HCT116 (cell line): ENCODE results near the gene COL18A1. TPM values are rescaled to one million over a fixed set of nuclear protein-coding genes. Genes with fewer than 3 reads are reported as not detected.

Experiments
- ATAC-seq: fragments of 200-7000 bp; cut with Tn5 transposase; 2 replicates; pipeline ENCODE4 v1.9.1; 2020; ENCODE audit warnings: mild to moderate bottlenecking, moderate library complexity
- BruUV-seq: library from RNA; stranded (reverse); fragments of 400-500 nt; replicated peaks from 2 replicates; lab custom pipeline; 2021; lab: Mats Ljungman, UMichigan
- CTCF ChIA-PET: fragments of 300-600 bp; sonication (Branson Sonifier 250); formaldehyde crosslinking; loops from one replicate; lab custom pipeline; 2021; ENCODE audit warnings: antibody characterized with exemption; lab: Charles Lee
- POLR2A ChIA-PET: fragments of 300-600, 350-600 bp; sonication (Branson Sonifier 250); formaldehyde crosslinking; loops from one replicate; lab custom pipeline; 2021; ENCODE audit warnings: antibody characterized with exemption; lab: Charles Lee
- RAD21 ChIA-PET, 2 experiments: fragments of 300-600 bp; sonication (Branson Sonifier 250); formaldehyde crosslinking; loops; one replicate each; lab custom pipeline; 2023; ENCODE audit warnings: low total read pairs in 2 of 2; ENCODE audit not compliant: uncharacterized antibody in 2 of 2, unreplicated experiment in 2 of 2, low non-redundant PET in 1 of 2; lab: Charles Lee
- DNase-seq: peaks from one replicate; pipeline ENCODE4 v3.0.0-alpha.2; 2010; ENCODE audit warnings: low read depth, low spot score
- H2AFZ ChIP-seq: fragments of 200-600 bp; shearing (Covaris generic), sonication (generic); 2 replicates; pipeline ENCODE4 v1.6.1; 2017; ENCODE audit warnings: low read depth, mixed run types, mixed read lengths, antibody characterized with exemption, low read length; ENCODE audit not compliant: poor library complexity, severe bottlenecking
- H3K27ac ChIP-seq: 2 replicates; pipeline ENCODE4 v1.5.1; 2012; ENCODE audit warnings: low read depth, low read length
- H3K27me3 ChIP-seq: fragments of 200-600 bp; sonication (generic); 2 replicates; pipeline ENCODE4 v1.6.1; 2016; ENCODE audit warnings: mixed run types, low read length, mixed read lengths; ENCODE audit not compliant: insufficient read depth
- H3K36me3 ChIP-seq, 2 experiments: fragments of 200-500 bp in 1 of 2; fragments of 200-600 bp in 1 of 2; sonication (Bioruptor generic) in 1 of 2; sonication (generic) in 1 of 2; 2 replicates each; pipeline versions ENCODE4 v1.5.1 to v1.6.1; 2014 to 2016; ENCODE audit warnings: low read length in 2 of 2, inconsistent platforms in 1 of 2, mixed read lengths in 1 of 2, mixed run types in 1 of 2; ENCODE audit not compliant: insufficient read depth in 2 of 2, control insufficient read depth in 1 of 2
- H3K4me1 ChIP-seq, 2 experiments: fragments of 200-600 bp in 1 of 2; sonication (generic) in 1 of 2; 2 replicates each; pipeline versions ENCODE4 v1.5.1 to v1.6.1; 2012 to 2017; ENCODE audit warnings: low read length in 2 of 2, inconsistent platforms in 1 of 2, mild to moderate bottlenecking in 1 of 2, mixed read lengths in 1 of 2, mixed run types in 1 of 2, moderate library complexity in 1 of 2; ENCODE audit not compliant: insufficient read depth in 2 of 2, control insufficient read depth in 1 of 2
- H3K4me2 ChIP-seq: fragments of 200-600 bp; sonication (generic); 2 replicates; pipeline ENCODE4 v1.6.1; 2017; ENCODE audit warnings: mixed run types, low read length, mixed read lengths
- H3K4me3 ChIP-seq, 2 experiments: fragments of 200-600 bp in 1 of 2; sonication (generic) in 1 of 2; replicated peaks in 1 of 2; 2 replicates each; pipeline ENCODE4 v1.5.1; 2011 to 2016; ENCODE audit warnings: low read length in 2 of 2, control low read depth in 1 of 2, low read depth in 1 of 2, mild to moderate bottlenecking in 1 of 2, mixed read lengths in 1 of 2, mixed run types in 1 of 2
- H3K79me2 ChIP-seq: fragments of 200-600 bp; sonication (generic); 2 replicates; pipeline ENCODE4 v1.6.1; 2017; ENCODE audit warnings: mild to moderate bottlenecking, mixed run types, low read length, moderate library complexity, mixed read lengths; ENCODE audit not compliant: insufficient read depth
- H3K9ac ChIP-seq: fragments of 200-600 bp; sonication (generic); 2 replicates; pipeline ENCODE4 v1.6.1; 2016; ENCODE audit warnings: low read length, mixed read lengths
- H3K9me2 ChIP-seq: fragments of 200-600 bp; sonication (generic), shearing (Covaris generic); 2 replicates; pipeline ENCODE4 v1.6.1; 2017; ENCODE audit warnings: mixed run types, mild to moderate bottlenecking, moderate library complexity; ENCODE audit not compliant: insufficient read depth
- H3K9me3 ChIP-seq, 2 experiments: fragments of 200-500 bp in 1 of 2; fragments of 200-600 bp in 1 of 2; sonication (Bioruptor generic) in 1 of 2; sonication (generic) in 1 of 2; 2 replicates each; pipeline ENCODE4 v1.6.1; 2014 to 2017; ENCODE audit warnings: low read length in 2 of 2, mixed read lengths in 2 of 2, inconsistent platforms in 1 of 2, low read depth in 1 of 2, mild to moderate bottlenecking in 1 of 2, mixed run types in 1 of 2, moderate library complexity in 1 of 2; ENCODE audit not compliant: control insufficient read depth in 1 of 2, insufficient read depth in 1 of 2
- H4K20me1 ChIP-seq: fragments of 200-600 bp; sonication (generic), shearing (Covaris generic); 2 replicates; pipeline ENCODE4 v1.6.1; 2017; ENCODE audit warnings: mixed run types, mild to moderate bottlenecking, moderate library complexity; ENCODE audit not compliant: insufficient read depth
- CEBPB ChIP-seq: IDR thresholded peaks from 2 replicates; pipeline ENCODE4 v1.6.1; 2012; ENCODE audit warnings: low read depth
- ELF1 ChIP-seq: IDR thresholded peaks from 2 replicates; pipeline ENCODE4 v1.6.1; 2012; ENCODE audit warnings: low read depth, borderline replicate concordance
- EZH2phosphoT487 ChIP-seq: fragments of 200-600 bp; IDR thresholded peaks from 2 replicates; pipeline ENCODE4 v1.6.1; 2018; ENCODE audit warnings: antibody characterized with exemption, borderline replicate concordance
- FOSL1 ChIP-seq: IDR thresholded peaks from 2 replicates; pipeline ENCODE4 v1.6.1; 2012; ENCODE audit warnings: low read depth
- JUND ChIP-seq: IDR thresholded peaks from 2 replicates; pipeline ENCODE4 v1.6.1; 2012
- POLR2A ChIP-seq: IDR thresholded peaks from 2 replicates; pipeline ENCODE4 v1.7.0; 2011; ENCODE audit warnings: borderline replicate concordance; ENCODE audit not compliant: insufficient read depth, insufficient read length; ENCODE audit errors: extremely low read depth
- SIN3A ChIP-seq: IDR thresholded peaks from 2 replicates; pipeline ENCODE4 v1.6.1; 2012; ENCODE audit warnings: low read depth
- SP1 ChIP-seq: IDR thresholded peaks from 2 replicates; pipeline ENCODE4 v1.6.1; 2012; ENCODE audit warnings: low read depth
- TCF7L2 ChIP-seq: IDR thresholded peaks from 2 replicates; pipeline ENCODE4 v1.7.0; 2011; ENCODE audit warnings: borderline replicate concordance, inconsistent platforms; ENCODE audit not compliant: insufficient read depth, insufficient read length; ENCODE audit errors: extremely low read depth
- ZFX ChIP-seq: fragments of 450-650 bp; IDR thresholded peaks from 2 replicates; pipeline ENCODE4 v1.6.1; 2017
- ZNF274 ChIP-seq: fragments of 200-500 bp; sonication (Bioruptor generic); IDR thresholded peaks from 2 replicates; pipeline ENCODE4 v1.6.1; 2014; ENCODE audit warnings: mild to moderate bottlenecking, low read depth, low read length, inconsistent platforms
- intact Hi-C: fragments of 100-400 bp; cut with micrococcal nuclease; formaldehyde crosslinking; loops from 2 replicates; pipeline ENCODE4 v1.10.0; 2022
- total RNA-seq: library from RNA; stranded (reverse); gene quantifications from one replicate; pipeline ENCODE4 v1.2.1, GENCODE V29; 2021; ENCODE audit not compliant: unreplicated experiment
- TF ChIP-seq, protein P1 (sequence below): IDR thresholded peaks from 2 replicates; pipeline ENCODE4 v1.6.1; 2011; ENCODE audit warnings: mild to moderate bottlenecking, low read length, moderate library complexity; ENCODE audit not compliant: insufficient replicate concordance; ENCODE audit errors: extremely low read depth

Gene COL18A1
- total RNA-seq, 1 experiment from 2014 or later: 59.5 TPM

DNA sequence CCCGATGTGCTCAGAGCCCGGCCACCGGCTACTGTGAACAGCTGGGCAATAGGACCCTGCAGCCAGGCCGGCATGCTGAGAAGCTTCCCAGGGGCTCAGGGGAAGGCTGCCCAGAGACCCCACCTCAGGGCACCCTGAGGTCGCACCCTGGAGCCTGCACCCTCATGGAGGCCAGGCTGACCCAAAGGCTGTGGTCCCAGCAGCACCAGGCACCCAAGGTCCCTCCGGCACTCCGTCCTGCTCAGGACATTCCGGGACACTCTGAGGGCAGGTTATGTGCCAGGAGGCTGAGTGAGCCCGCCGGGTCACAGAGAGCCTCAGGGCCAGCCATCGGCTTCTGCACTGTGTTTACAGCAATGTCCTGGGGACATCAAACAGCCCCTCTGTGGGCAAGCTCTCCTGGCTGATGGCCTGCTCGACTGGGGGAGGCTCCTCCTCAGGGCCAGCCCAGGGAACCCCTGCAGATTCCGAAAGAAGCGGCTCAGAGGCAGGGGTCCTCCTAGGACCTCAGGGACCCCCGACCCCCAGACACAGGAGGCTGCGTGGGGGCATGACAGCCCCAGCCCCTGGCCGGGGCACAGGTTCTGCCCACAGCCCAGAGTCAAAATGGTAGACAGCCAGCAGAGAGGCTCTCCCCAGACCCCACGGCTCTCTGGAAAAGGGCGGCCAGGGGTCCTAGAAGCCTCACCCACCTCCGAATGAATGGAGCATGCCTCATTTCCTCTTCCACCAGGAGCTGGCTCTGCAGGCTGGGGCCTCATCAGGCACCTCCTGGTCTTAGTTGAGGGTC, 129.1 kb downstream of the COL18A1 start:
- Histone ChIP-seq H4K20me1 (no peaks in the 10 kb centered on the region), H3K36me3 (peaks cover 21 to 54% of the 10 kb centered on the region in 2 experiments), H3K4me2 (no peak overlapping the region), H3K79me2 (peaks cover 69% of the 10 kb centered on the region), H3K27ac (no peak overlapping the region), H2AFZ (no peak overlapping the region), H3K27me3 (no peaks in the 10 kb centered on the region), H3K4me3 (no peak overlapping the region), H3K9me2 (no peaks in the 10 kb centered on the region), H3K9ac (no peak overlapping the region), H3K9me3 (no peaks in the 10 kb centered on the region), H3K4me1 (no peaks in the 10 kb centered on the region)
- no TSS peak for BruUV-seq
- CTCF ChIA-PET: no interaction called here
- TF ChIP-seq SIN3A (no peak), ZFX (no peak)
- ATAC-seq (no peak), DNase-seq (no peak)
- RAD21 ChIA-PET: no interaction called here
- POLR2A ChIA-PET: no interaction called here
- intact Hi-C loops: no loop called here

DNA sequence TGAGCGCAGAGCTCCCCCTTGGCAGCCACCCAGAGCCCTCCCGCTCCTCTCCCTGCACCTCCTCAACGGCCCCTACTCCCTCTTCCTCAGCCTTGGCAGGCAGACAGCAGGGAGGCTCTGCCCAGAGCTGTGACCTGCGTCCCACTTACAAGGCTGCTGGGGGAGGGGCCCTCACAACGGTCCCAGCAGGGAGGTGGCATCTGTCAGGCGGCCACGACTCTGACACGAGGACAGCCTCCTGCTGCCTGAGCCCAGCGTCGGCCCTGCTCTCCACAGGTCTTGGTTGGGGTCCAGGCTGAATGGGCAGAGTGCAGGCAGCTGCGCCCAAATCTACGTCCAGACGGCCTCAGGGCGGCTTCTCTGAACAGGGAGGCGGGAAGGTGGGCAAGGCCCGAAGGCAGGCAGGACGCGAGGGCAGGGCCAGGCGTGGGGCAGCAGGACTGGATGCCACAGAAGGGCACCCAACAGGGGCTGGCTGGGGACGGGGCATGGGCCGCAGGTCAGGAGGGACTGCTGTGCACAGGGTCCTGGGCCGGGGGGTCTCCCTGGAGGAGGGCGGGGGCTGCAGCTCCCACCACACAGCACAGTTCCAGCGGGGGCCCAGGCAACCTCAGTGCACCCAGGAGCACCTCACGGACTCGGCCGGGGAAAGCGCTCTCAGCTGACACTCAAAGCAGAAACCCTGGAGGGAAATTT, 129.8 kb downstream of the COL18A1 start:
- no peaks in the 10 kb centered on the region for H3K9me2 ChIP-seq
- intact Hi-C loops: no loop called here
- no TSS peak for BruUV-seq

More for the DNA sequence above, 129.8 kb downstream of the COL18A1 start:
- RAD21 ChIA-PET: no interaction called here
- Histone ChIP-seq H3K27ac (no peak overlapping the region; the same call in 1 of the 2 replicates), H3K4me2 (no peak overlapping the region), H4K20me1 (no peaks in the 10 kb centered on the region), H3K4me1 (no peaks in the 10 kb centered on the region), H2AFZ (no peak overlapping the region), H3K9me3 (no peaks in the 10 kb centered on the region)
- ATAC-seq: no peak
- no peak for DNase-seq
- TF ChIP-seq JUND (no peak), ELF1 (no peak), CEBPB (no peak), POLR2A (no peak), FOSL1 (no peak), TCF7L2 (no peak), ZFX (no peak), EZH2phosphoT487 (no peak), SP1 (no peak), ZNF274 (no peak)
- TF ChIP-seq, protein P1, sequence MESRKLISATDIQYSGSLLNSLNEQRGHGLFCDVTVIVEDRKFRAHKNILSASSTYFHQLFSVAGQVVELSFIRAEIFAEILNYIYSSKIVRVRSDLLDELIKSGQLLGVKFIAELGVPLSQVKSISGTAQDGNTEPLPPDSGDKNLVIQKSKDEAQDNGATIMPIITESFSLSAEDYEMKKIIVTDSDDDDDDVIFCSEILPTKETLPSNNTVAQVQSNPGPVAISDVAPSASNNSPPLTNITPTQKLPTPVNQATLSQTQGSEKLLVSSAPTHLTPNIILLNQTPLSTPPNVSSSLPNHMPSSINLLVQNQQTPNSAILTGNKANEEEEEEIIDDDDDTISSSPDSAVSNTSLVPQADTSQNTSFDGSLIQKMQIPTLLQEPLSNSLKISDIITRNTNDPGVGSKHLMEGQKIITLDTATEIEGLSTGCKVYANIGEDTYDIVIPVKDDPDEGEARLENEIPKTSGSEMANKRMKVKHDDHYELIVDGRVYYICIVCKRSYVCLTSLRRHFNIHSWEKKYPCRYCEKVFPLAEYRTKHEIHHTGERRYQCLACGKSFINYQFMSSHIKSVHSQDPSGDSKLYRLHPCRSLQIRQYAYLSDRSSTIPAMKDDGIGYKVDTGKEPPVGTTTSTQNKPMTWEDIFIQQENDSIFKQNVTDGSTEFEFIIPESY: no peak
- TF ChIP-seq, all 23 proteins: peak for 0
- peaks cover 72% of the 10 kb centered on the region for H3K79me2 ChIP-seq
- H3K27me3 ChIP-seq: no peaks in the 10 kb centered on the region
- CTCF ChIA-PET: no interaction called here
- H3K4me3 ChIP-seq: no peak overlapping the region
- POLR2A ChIA-PET: no interaction called here
- H3K36me3 ChIP-seq: peaks cover 16 to 48% of the 10 kb centered on the region in 2 experiments
- H3K9ac ChIP-seq: no peak overlapping the region
